Measurements from ENCODE around the gene CENPP.

DNA sequence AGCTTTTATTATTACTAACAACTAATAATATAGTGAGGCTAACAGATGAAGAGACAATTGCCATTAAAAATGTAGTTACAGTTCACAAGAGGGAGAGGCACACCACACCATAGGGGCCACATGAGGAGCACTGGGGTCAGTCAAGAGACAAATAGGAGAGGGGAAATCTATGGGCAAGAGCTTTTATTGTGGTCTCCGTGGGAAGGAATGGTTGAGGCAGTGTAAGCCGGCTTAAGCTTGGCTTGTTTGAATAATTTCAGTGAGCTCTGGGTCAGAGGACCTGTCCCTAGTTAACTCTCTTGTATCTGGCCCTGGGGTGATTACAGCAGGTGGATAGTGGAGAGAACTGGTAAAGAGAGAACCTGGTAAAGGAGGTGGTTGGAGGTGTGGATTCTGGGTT is 43.3 kb downstream of the CENPP start:
- TF ChIP-seq, protein P1, sequence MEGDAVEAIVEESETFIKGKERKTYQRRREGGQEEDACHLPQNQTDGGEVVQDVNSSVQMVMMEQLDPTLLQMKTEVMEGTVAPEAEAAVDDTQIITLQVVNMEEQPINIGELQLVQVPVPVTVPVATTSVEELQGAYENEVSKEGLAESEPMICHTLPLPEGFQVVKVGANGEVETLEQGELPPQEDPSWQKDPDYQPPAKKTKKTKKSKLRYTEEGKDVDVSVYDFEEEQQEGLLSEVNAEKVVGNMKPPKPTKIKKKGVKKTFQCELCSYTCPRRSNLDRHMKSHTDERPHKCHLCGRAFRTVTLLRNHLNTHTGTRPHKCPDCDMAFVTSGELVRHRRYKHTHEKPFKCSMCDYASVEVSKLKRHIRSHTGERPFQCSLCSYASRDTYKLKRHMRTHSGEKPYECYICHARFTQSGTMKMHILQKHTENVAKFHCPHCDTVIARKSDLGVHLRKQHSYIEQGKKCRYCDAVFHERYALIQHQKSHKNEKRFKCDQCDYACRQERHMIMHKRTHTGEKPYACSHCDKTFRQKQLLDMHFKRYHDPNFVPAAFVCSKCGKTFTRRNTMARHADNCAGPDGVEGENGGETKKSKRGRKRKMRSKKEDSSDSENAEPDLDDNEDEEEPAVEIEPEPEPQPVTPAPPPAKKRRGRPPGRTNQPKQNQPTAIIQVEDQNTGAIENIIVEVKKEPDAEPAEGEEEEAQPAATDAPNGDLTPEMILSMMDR (IDR thresholded peaks at IDR 0.05; ENCODE audit: low read length), result no peak
- TF ChIP-seq EZH2phosphoT487 (IDR thresholded peaks at IDR 0.05; ENCODE audit: low read length), result no peak

All from MM.1S (cell line).